SW480 (cell line): ENCODE results near the gene C17orf100.
A peak's percentile ranks its signal among the peaks of the same experiment; 100 is the strongest.

Experiments used
- DNase-seq: peaks from one replicate; pipeline ENCODE4 v3.0.0-alpha.2; 2016; ENCODE audit warnings: low spot score

C17orf100 gene

GRCh38 chr17:6651354-6651918 is at the start of gene C17orf100, which contains the start of gene MED31:
Gene C17orf100 (plus strand): TSS chr17:6651762. CDS start chr17:6651914, 152 bp downstream.
Gene MED31 (minus strand): TSS chr17:6651605. CDS start chr17:6651528, 77 bp downstream.
- DNase-seq: peak; percentile 95

GRCh38 chr17:6602141-6602540 is 49.4 kb upstream of the C17orf100 start:
- no peak for DNase-seq

- DNase-seq: no peak
Observed at GRCh38 chr17:6603744-6604325, 47.7 kb upstream of the C17orf100 start.

GRCh38 chr17:6605142-6605541 is 46.4 kb upstream of the C17orf100 start:
- DNase-seq: no peak

GRCh38 chr17:6608321-6608720 is 43.2 kb upstream of the C17orf100 start:
- peak; percentile 13 for DNase-seq

GRCh38 chr17:6610011-6610410 is 41.6 kb upstream of the C17orf100 start:
- DNase-seq: no peak

GRCh38 chr17:6611231-6611630 is 40.3 kb upstream of the C17orf100 start:
- no peak for DNase-seq

GRCh38 chr17:6623941-6624340 is 27.6 kb upstream of the C17orf100 start:
- DNase-seq: no peak

- no peak for DNase-seq
Observed at GRCh38 chr17:6626616-6627015, 24.9 kb upstream of the C17orf100 start.

GRCh38 chr17:6627019-6627418 is 24.5 kb upstream of the C17orf100 start:
- DNase-seq: no peak

- DNase-seq: no peak
Observed at GRCh38 chr17:6630390-6630789, 21.2 kb upstream of the C17orf100 start.

GRCh38 chr17:6632530-6632929 is 19.0 kb upstream of the C17orf100 start:
- no peak for DNase-seq

- no peak for DNase-seq
Observed at GRCh38 chr17:6633263-6633662, 18.3 kb upstream of the C17orf100 start.

GRCh38 chr17:6636105-6636504 is 15.5 kb upstream of the C17orf100 start:
- no peak for DNase-seq

- DNase-seq: no peak
Observed at GRCh38 chr17:6636616-6637457, 14.7 kb upstream of the C17orf100 start.

- no peak for DNase-seq
Observed at GRCh38 chr17:6637458-6637840, 14.1 kb upstream of the C17orf100 start.

GRCh38 chr17:6638046-6638908 is 13.3 kb upstream of the C17orf100 start:
- DNase-seq: no peak

GRCh38 chr17:6639014-6639585 is 12.5 kb upstream of the C17orf100 start:
- DNase-seq: no peak

- peak; percentile 44 for DNase-seq
Observed at GRCh38 chr17:6639586-6640535, 11.7 kb upstream of the C17orf100 start.

GRCh38 chr17:6640536-6641246 is 10.9 kb upstream of the C17orf100 start, which contains the start of the genes KIAA0753 and TXNDC17:
Gene KIAA0753 (minus strand): TSS chr17:6640711. CDS start chr17:6635103, 5,608 bp downstream.
Gene TXNDC17 (plus strand): TSS chr17:6641060. CDS start chr17:6641083, 23 bp downstream.
- peak; percentile 91 for DNase-seq
